WTC11 (cell line): ENCODE measurements around the gene CDKL5. TPM values are rescaled to one million over a fixed set of nuclear protein-coding genes. Genes with fewer than 3 reads are reported as not detected.

Source experiments
- ATAC-seq: fragments of 200-7000 bp; cut with Tn5 transposase; 2 replicates; pipeline ENCODE4 v1.10.0; 2021; ENCODE audit warnings: mild to moderate bottlenecking, moderate library complexity
- CTCF ChIA-PET: fragments of 300-600 bp; sonication (Branson Sonifier 250); formaldehyde crosslinking; loops from one replicate; lab custom pipeline; 2021; ENCODE audit warnings: antibody characterized with exemption; lab: Charles Lee
- POLR2A ChIA-PET: fragments of 350-600 bp; sonication (Branson Sonifier 250); formaldehyde crosslinking; loops from one replicate; lab custom pipeline; 2021; ENCODE audit warnings: antibody characterized with exemption; lab: Charles Lee
- DNase-seq: peaks from one replicate; pipeline ENCODE4 v3.0.0; 2021; ENCODE audit warnings: low spot score
- H3K27ac Mint-ChIP-seq: 2 replicates; pipeline ENCODE4 v1.8.0; 2021; ENCODE audit warnings: mixed read lengths
- H3K27me3 Mint-ChIP-seq: 2 replicates; pipeline ENCODE4 v1.8.0; 2021; ENCODE audit warnings: low read depth, mild to moderate bottlenecking, moderate library complexity, mixed read lengths
- H3K36me3 Mint-ChIP-seq: 2 replicates; pipeline ENCODE4 v1.8.0; 2021; ENCODE audit warnings: mixed read lengths
- H3K4me1 Mint-ChIP-seq: 2 replicates; pipeline ENCODE4 v1.8.0; 2022; ENCODE audit warnings: mixed read lengths
- H3K4me3 Mint-ChIP-seq: 2 replicates; pipeline ENCODE4 v1.8.0; 2021; ENCODE audit warnings: mild to moderate bottlenecking, moderate library complexity, mixed read lengths
- H3K9me3 Mint-ChIP-seq: 2 replicates; pipeline ENCODE4 v1.8.0; 2021; ENCODE audit warnings: mixed read lengths
- ARID4B ChIP-seq: sonication (generic); formaldehyde crosslinking; IDR thresholded peaks from 2 replicates; pipeline ENCODE4 v1.8.0; 2023; ENCODE audit warnings: missing genetic modification reagents, mild to moderate bottlenecking, borderline replicate concordance
- CBFB ChIP-seq: sonication (generic); formaldehyde crosslinking; IDR thresholded peaks from 2 replicates; pipeline ENCODE4 v1.8.1; 2022; ENCODE audit warnings: mild to moderate bottlenecking, low read depth, missing genetic modification reagents
- CREM ChIP-seq: sonication (generic); formaldehyde crosslinking; IDR thresholded peaks from 2 replicates; pipeline ENCODE4 v1.8.1; 2022; ENCODE audit warnings: mild to moderate bottlenecking, missing genetic modification reagents, moderate library complexity
- CTCF ChIP-seq: fragments of 200-600 bp; IDR thresholded peaks from 2 replicates; pipeline ENCODE4 v1.8.0; 2022; ENCODE audit warnings: antibody characterized with exemption
- E2F1 ChIP-seq: sonication (generic); formaldehyde crosslinking; IDR thresholded peaks from 2 replicates; pipeline ENCODE4 v1.8.0; 2022; ENCODE audit warnings: mild to moderate bottlenecking, missing genetic modification reagents
- FOXK1 ChIP-seq: sonication (generic); formaldehyde crosslinking; IDR thresholded peaks from 2 replicates; pipeline ENCODE4 v1.8.0; 2022; ENCODE audit warnings: mild to moderate bottlenecking, moderate library complexity, missing genetic modification reagents
- FOXP4 ChIP-seq: sonication (generic); formaldehyde crosslinking; IDR thresholded peaks from 2 replicates; pipeline ENCODE4 v1.8.0; 2022; ENCODE audit warnings: mild to moderate bottlenecking, missing genetic modification reagents
- NFYB ChIP-seq: sonication (generic); formaldehyde crosslinking; conservative IDR thresholded peaks from 2 replicates; pipeline ENCODE4 v1.8.0; 2022; ENCODE audit warnings: low read depth, missing genetic modification reagents
- PREB ChIP-seq: sonication (generic); formaldehyde crosslinking; IDR thresholded peaks from 2 replicates; pipeline ENCODE4 v1.8.1; 2022; ENCODE audit warnings: mild to moderate bottlenecking, missing genetic modification reagents, moderate library complexity, borderline replicate concordance
- RELA ChIP-seq: sonication (generic); formaldehyde crosslinking; IDR thresholded peaks from 2 replicates; pipeline ENCODE4 v1.8.1; 2022; ENCODE audit warnings: missing genetic modification reagents, mild to moderate bottlenecking, borderline replicate concordance
- RORB ChIP-seq: fragments of 250-450 bp; sonication (Bioruptor Pico); IDR thresholded peaks from 2 replicates; pipeline ENCODE4 v1.9.0; 2021; ENCODE audit warnings: mild to moderate bottlenecking
- SP1 ChIP-seq: sonication (generic); formaldehyde crosslinking; conservative IDR thresholded peaks from 2 replicates; pipeline ENCODE4 v1.8.1; 2022; ENCODE audit warnings: missing genetic modification reagents
- USF2 ChIP-seq: sonication (generic); formaldehyde crosslinking; IDR thresholded peaks from 2 replicates; pipeline ENCODE4 v1.8.1; 2023; ENCODE audit warnings: mild to moderate bottlenecking, missing genetic modification reagents, moderate library complexity
- ZBTB43 ChIP-seq: sonication (generic); formaldehyde crosslinking; IDR thresholded peaks from 2 replicates; pipeline ENCODE4 v1.8.1; 2023; ENCODE audit warnings: mild to moderate bottlenecking, missing genetic modification reagents
- ZNF121 ChIP-seq: sonication (generic); formaldehyde crosslinking; IDR thresholded peaks from 2 replicates; pipeline ENCODE4 v1.8.0; 2023; ENCODE audit warnings: missing genetic modification reagents
- ZNF281 ChIP-seq: sonication (generic); formaldehyde crosslinking; IDR thresholded peaks from 2 replicates; pipeline ENCODE4 v1.8.0; 2023; ENCODE audit warnings: mild to moderate bottlenecking, missing genetic modification reagents
- ZNF423 ChIP-seq: fragments of 250-450 bp; sonication (Bioruptor Pico); IDR thresholded peaks from 2 replicates; pipeline ENCODE4 v2.1.2; 2022; ENCODE audit warnings: mild to moderate bottlenecking, moderate library complexity
- ZNF671 ChIP-seq: fragments of 250-450 bp; sonication (Bioruptor Pico); IDR thresholded peaks from 2 replicates; pipeline ENCODE4 v1.8.0; 2021; ENCODE audit warnings: mild to moderate bottlenecking
- total RNA-seq: library from RNA; stranded (reverse); gene quantifications from 3 replicates; pipeline ENCODE4 v1.2.3, GENCODE V29; 2021

CDKL5 gene
- total RNA-seq, 1 experiment from 2014 or later: 13.6 TPM

GRCh38 chrX:18682979-18683387 lies 257.6 kb downstream of the CDKL5 start:
- ATAC-seq (no peak), DNase-seq (no peak)
- H3K27me3 Mint-ChIP-seq: no peaks in the 10 kb centered on the region
- no peak overlapping the region for H3K4me3 Mint-ChIP-seq
- CTCF ChIA-PET: no interaction called here
- no peaks in the 10 kb centered on the region for H3K36me3 Mint-ChIP-seq
- TF ChIP-seq SP1 (CRISPR knock-in tag) (no peak), RELA (CRISPR knock-in tag) (no peak)
- TF ChIP-seq, all 79 proteins: peak for 0
- POLR2A ChIA-PET: no interaction called here
- Mint-ChIP-seq H3K27ac (no peak overlapping the region), H3K4me1 (peaks cover 5% of the 10 kb centered on the region; the same call in 1 of the 2 replicates), H3K9me3 (no peaks in the 10 kb centered on the region)

- Mint-ChIP-seq H3K27me3 (no peaks in the 10 kb centered on the region), H3K36me3 (no peaks in the 10 kb centered on the region), H3K4me3 (no peak overlapping the region), H3K27ac (no peak overlapping the region), H3K4me1 (peaks cover 5% of the 10 kb centered on the region; the same call in 1 of the 2 replicates), H3K9me3 (no peaks in the 10 kb centered on the region)
- ChIA-PET POLR2A (no interaction called here), CTCF (interaction anchor here (0.5 to 1.2 kb wide), 3 partner anchors 12 to 273 kb away, joined by 3 to 5 read pairs (median 4); no protein-coding TSS in a partner anchor)
- no peak for ATAC-seq
- DNase-seq: no peak
- no peak for TF ChIP-seq ARID4B (CRISPR knock-in tag)
- no peak for TF ChIP-seq SP1 (CRISPR knock-in tag)
- TF ChIP-seq PREB (CRISPR knock-in tag): no peak
- no peak for TF ChIP-seq ZBTB43 (CRISPR knock-in tag)
- no peak for TF ChIP-seq E2F1 (CRISPR knock-in tag)
- no peak for TF ChIP-seq USF2
- TF ChIP-seq CTCF: no peak
- TF ChIP-seq FOXP4 (CRISPR knock-in tag): no peak
- no peak for TF ChIP-seq CREM (CRISPR knock-in tag)
- no peak for TF ChIP-seq NFYB
- no peak for TF ChIP-seq ZNF423 (CRISPR knock-in tag)
- TF ChIP-seq FOXK1 (CRISPR knock-in tag): no peak
- TF ChIP-seq ZNF671 (CRISPR knock-in tag): no peak
- no peak for TF ChIP-seq CBFB (CRISPR knock-in tag)
- no peak for TF ChIP-seq RORB
- TF ChIP-seq ZNF281 (CRISPR knock-in tag): no peak
- no peak for TF ChIP-seq ZNF121
Measured at GRCh38 chrX:18687856-18688495, 262.6 kb downstream of the CDKL5 start.
